SU-DHL-6 (cell line): ENCODE results near the gene CTXND1.

ENCODE experiments used
- CTCF ChIP-seq: fragments of 200-600 bp; sonication (generic); IDR thresholded peaks from one replicate; pipeline ENCODE4 v1.5.1; 2017; ENCODE audit warnings: antibody characterized with exemption, mild to moderate bottlenecking, low read length, moderate library complexity; ENCODE audit not compliant: insufficient read depth, poor library complexity, severe bottlenecking
- EZH2phosphoT487 ChIP-seq: fragments of 200-600 bp; sonication (generic), shearing (Covaris generic); conservative IDR thresholded peaks from 2 replicates; pipeline ENCODE4 v1.6.1; 2018; ENCODE audit warnings: mild to moderate bottlenecking, antibody characterized with exemption, low read length, moderate library complexity, mixed read lengths

GRCh38 chr15:80152180-80152895 is 99.7 kb downstream of the CTXND1 start:
- no peak for TF ChIP-seq CTCF
- no peak for TF ChIP-seq EZH2phosphoT487
